DND-41 (cell line): Measurements from ENCODE around the gene TAB3.

Experiments
- CTCF ChIP-seq: IDR thresholded peaks from 2 replicates; pipeline ENCODE4 v1.5.1; 2012; ENCODE audit warnings: borderline replicate concordance, low read length, moderate library complexity, mild to moderate bottlenecking; ENCODE audit not compliant: poor library complexity, severe bottlenecking; ENCODE audit errors: extremely low read depth
- EZH2 ChIP-seq: IDR thresholded peaks from 3 replicates; pipeline ENCODE4 v1.6.1; 2012; ENCODE audit warnings: borderline replicate concordance, low read depth, mild to moderate bottlenecking, moderate library complexity, low read length, inconsistent platforms; ENCODE audit not compliant: severe bottlenecking

GRCh38 chrX:30910124-30910860 is 21.2 kb upstream of the TAB3 start:
- TF ChIP-seq CTCF (no peak), EZH2 (no peak)
